Gastrocnemius medialis (tissue), 4 donors: ENCODE results near the gene HFM1.

Source experiments
- POLR2A ChIP-seq, 2 donors: fragments of 450-650 bp; IDR thresholded peaks; one replicate each; pipeline ENCODE4 v1.6.1; 2017; ENCODE audit warnings: antibody characterized with exemption in 2 of 2, mild to moderate bottlenecking in 2 of 2, moderate library complexity in 2 of 2
- TF ChIP-seq, protein P1 (sequence below), 5 experiments: fragments of 450-650 bp in 3 of 5; fragments of 200-600 bp in 2 of 5; sonication (generic) in 2 of 5; IDR thresholded peaks in 4 of 5; conservative IDR thresholded peaks in 1 of 5; 1 replicate in 4 of 5; 2 replicates in 1 of 5; pipeline ENCODE4 v1.5.1; 2016 to 2019; ENCODE audit warnings: antibody characterized with exemption in 5 of 5, mild to moderate bottlenecking in 3 of 5, moderate library complexity in 3 of 5

DNA sequence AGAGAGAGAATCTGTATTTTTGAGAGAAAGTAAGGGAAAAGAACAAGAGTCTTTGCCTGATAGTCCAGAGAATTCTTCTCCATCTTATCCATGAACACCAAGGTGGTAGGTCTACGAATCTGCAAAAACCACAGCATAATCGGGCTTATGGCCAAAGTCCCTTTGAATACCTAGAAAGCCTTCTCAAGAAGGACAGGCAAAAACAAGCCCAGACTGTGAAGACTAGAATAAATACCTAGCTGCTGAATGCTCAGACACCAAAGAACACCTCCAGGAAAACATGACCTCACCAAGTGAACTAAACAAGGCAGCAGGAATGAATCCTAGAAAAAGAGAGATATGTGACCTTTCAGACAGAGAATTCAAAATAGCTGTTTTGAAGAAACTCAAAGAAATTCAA is 79.2 kb downstream of the HFM1 start:
- TF ChIP-seq, protein P1, sequence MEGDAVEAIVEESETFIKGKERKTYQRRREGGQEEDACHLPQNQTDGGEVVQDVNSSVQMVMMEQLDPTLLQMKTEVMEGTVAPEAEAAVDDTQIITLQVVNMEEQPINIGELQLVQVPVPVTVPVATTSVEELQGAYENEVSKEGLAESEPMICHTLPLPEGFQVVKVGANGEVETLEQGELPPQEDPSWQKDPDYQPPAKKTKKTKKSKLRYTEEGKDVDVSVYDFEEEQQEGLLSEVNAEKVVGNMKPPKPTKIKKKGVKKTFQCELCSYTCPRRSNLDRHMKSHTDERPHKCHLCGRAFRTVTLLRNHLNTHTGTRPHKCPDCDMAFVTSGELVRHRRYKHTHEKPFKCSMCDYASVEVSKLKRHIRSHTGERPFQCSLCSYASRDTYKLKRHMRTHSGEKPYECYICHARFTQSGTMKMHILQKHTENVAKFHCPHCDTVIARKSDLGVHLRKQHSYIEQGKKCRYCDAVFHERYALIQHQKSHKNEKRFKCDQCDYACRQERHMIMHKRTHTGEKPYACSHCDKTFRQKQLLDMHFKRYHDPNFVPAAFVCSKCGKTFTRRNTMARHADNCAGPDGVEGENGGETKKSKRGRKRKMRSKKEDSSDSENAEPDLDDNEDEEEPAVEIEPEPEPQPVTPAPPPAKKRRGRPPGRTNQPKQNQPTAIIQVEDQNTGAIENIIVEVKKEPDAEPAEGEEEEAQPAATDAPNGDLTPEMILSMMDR (IDR thresholded peaks at IDR 0.05 in 4 of 5, conservative IDR thresholded peaks at IDR 0.05 in 1 of 5): no peak
- no peak for TF ChIP-seq POLR2A (IDR thresholded peaks at IDR 0.05)
